Measurements from ENCODE around the gene SORD. TPM values are rescaled to one million over a fixed set of nuclear protein-coding genes. Genes with fewer than 3 reads are reported as not detected.
"Not testable (repeated sequence)": the region's sequence is repeated elsewhere in the genome, so short reads cannot be mapped to it uniquely, and the experiment has no call there.

SORD gene
- total RNA-seq, 1 donor from 2014 or later: 32.6 TPM

DNA sequence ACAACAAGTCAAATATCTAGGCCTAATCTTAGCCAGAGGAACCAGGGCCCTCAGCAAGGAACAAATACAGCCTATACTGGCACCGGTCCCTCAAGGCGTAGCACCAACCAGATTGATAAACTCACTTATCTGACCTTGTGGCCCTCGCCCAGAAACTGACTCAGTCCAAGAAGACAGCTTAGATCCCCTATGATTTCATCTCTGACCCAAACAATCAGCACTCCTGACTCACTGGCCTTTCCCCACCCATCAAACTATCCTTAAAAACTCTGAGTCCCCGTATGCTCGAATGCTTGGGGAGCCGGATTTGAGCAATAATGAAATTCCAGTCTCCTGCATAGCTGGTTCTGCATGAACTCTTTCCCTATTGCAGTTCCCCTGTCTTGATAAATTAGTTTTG lies 1.6 kb upstream of the SORD start:
- Mint-ChIP-seq H3K27me3 (ENCODE audit: low read depth) (peaks cover 40% of the 10 kb centered on the region), H3K36me3 (no peaks in the 10 kb centered on the region), H3K4me1 (peaks cover 17% of the 10 kb centered on the region), H3K4me3 (peak overlapping the region; percentile 48), H3K9me3 (peaks cover 4% of the 10 kb centered on the region), H3K27ac (peak overlapping the region; percentile 68)
- TF ChIP-seq, protein P1, sequence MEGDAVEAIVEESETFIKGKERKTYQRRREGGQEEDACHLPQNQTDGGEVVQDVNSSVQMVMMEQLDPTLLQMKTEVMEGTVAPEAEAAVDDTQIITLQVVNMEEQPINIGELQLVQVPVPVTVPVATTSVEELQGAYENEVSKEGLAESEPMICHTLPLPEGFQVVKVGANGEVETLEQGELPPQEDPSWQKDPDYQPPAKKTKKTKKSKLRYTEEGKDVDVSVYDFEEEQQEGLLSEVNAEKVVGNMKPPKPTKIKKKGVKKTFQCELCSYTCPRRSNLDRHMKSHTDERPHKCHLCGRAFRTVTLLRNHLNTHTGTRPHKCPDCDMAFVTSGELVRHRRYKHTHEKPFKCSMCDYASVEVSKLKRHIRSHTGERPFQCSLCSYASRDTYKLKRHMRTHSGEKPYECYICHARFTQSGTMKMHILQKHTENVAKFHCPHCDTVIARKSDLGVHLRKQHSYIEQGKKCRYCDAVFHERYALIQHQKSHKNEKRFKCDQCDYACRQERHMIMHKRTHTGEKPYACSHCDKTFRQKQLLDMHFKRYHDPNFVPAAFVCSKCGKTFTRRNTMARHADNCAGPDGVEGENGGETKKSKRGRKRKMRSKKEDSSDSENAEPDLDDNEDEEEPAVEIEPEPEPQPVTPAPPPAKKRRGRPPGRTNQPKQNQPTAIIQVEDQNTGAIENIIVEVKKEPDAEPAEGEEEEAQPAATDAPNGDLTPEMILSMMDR (IDR thresholded peaks at IDR 0.05; ENCODE audit: unreplicated experiment): no peak
- no peak for DNase-seq (ENCODE audit: low spot score in 2 of 2, unreplicated experiment in 2 of 2)

DNA sequence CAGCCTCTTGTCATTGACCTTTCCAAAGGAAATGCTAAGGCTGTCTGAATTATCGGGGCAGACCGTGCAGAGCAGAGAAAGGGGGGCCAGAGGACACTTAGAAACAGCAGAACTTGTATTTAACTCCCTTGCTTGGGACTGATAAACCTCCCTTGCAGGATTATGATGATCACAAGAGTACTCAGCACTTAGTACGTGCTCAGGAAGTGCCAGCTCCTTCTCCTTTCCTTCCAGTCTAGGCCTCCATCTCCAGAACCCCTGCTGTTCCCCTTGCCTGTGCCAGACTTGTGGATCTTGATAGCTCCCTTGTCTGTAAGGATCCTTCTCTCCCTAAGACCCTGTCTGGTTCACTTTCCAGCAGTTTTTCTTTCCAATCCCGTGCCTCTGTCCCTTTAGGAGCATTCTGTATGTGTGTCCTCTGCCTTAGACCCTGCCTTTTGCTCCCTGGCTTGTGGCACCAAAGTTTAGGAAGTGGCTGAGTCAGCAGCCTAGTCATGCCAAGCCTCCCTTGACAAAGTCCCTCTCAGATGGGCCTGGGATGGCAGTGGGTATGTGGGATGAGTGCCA lies 747 bp downstream of the SORD start:
- peaks cover 17% of the 10 kb centered on the region for H3K4me1 Mint-ChIP-seq
- H3K36me3 Mint-ChIP-seq: no peaks in the 10 kb centered on the region
- H3K27me3 Mint-ChIP-seq (ENCODE audit: low read depth): peaks cover 16% of the 10 kb centered on the region
- no peak for DNase-seq (ENCODE audit: low spot score in 2 of 2, unreplicated experiment in 2 of 2)
- H3K9me3 Mint-ChIP-seq: no peaks in the 10 kb centered on the region
- peak overlapping the region; percentile 67 for H3K27ac Mint-ChIP-seq
- TF ChIP-seq, protein P1 (IDR thresholded peaks at IDR 0.05; ENCODE audit: unreplicated experiment): no peak
- H3K4me3 Mint-ChIP-seq: peak overlapping the region; percentile 87

DNA sequence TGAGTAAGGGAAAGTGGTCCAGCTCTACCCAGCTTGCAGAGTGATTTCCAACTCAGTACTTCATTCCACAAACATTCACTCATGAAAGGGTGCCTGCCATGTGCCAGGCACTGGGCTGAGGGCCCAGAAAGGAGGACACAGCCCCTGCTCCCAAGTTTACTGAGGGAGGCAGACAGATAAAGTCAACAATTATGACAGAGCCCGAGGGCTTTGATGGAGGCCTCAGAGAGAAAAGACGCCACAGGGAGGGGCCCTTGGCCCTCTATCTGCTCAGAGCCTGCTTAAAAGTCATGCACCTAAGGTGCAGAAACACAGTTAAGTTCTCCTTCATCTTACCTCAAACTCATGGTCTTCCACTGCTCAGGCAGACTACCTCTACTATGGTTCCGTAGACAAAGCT lies 1.7 kb downstream of the SORD start:
- not testable (repeated sequence) for H3K27ac Mint-ChIP-seq; H3K9me3 Mint-ChIP-seq; DNase-seq (ENCODE audit: low spot score in 2 of 2, unreplicated experiment in 2 of 2); H3K27me3 Mint-ChIP-seq (ENCODE audit: low read depth); H3K4me3 Mint-ChIP-seq; H3K36me3 Mint-ChIP-seq
- peaks cover 17% of the 10 kb centered on the region for H3K4me1 Mint-ChIP-seq

DNA sequence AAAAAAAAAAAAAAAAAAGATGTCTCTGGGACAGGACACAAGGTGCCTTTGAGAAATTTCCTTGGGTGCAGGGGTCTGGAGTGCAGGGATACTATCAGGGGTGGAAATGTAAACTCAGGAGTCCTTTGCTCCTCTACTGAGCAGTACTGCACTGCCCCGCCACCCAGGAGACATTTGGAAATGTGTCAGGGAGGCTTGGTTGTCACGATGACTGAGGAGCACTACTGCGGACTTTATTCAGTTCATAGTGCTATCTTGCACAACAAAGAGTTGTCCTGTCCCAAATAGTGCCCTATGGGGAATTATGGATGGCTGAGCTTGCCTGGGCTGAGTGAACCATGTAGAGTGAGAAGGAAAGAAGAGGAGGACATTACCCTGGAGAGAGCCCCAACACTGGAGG lies 2.6 kb downstream of the SORD start:
- H3K4me3 Mint-ChIP-seq; DNase-seq (ENCODE audit: low spot score in 2 of 2, unreplicated experiment in 2 of 2); H3K27ac Mint-ChIP-seq: not testable (repeated sequence)

DNA sequence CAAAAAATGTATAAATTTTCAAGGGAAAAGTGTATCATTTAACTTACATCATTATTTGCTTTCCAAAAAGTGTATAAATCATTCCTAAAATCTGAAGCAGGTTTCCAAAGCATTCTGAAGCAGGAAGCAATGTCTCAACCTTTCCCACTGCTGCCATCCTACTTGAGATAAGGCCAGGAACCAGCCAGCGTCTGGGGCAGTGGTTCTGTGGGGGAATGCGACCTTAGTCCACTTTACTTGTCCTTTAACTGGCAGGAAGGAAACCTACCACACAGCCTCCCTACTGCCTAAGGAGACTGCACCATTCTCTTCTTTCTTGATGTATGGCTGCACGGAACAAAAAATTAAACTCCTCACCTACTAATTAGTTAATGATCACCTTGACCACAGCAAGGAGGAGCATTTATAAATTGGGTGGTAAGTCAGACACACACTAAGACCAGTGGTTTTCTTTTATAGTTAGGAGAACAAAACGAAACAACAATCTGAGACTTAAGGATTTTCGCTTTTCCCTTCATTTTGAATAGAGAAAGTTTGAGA lies 3.7 kb downstream of the SORD start:
- Mint-ChIP-seq H3K9me3 (peaks cover 5% of the 10 kb centered on the region), H3K27ac (no peak overlapping the region), H3K4me3 (no peak overlapping the region), H3K36me3 (peaks cover 18% of the 10 kb centered on the region), H3K4me1 (peaks cover 12% of the 10 kb centered on the region), H3K27me3 (ENCODE audit: low read depth) (no peaks in the 10 kb centered on the region)
- DNase-seq (ENCODE audit: low spot score in 2 of 2, unreplicated experiment in 2 of 2): no peak
- TF ChIP-seq, protein P1 (IDR thresholded peaks at IDR 0.05; ENCODE audit: unreplicated experiment): no peak

More for the DNA sequence above, 2.6 kb downstream of the SORD start:
- Mint-ChIP-seq H3K36me3 (peaks cover 12% of the 10 kb centered on the region), H3K4me1 (peaks cover 17% of the 10 kb centered on the region)
- H3K27me3 Mint-ChIP-seq (ENCODE audit: low read depth); H3K9me3 Mint-ChIP-seq: not testable (repeated sequence)

DNA sequence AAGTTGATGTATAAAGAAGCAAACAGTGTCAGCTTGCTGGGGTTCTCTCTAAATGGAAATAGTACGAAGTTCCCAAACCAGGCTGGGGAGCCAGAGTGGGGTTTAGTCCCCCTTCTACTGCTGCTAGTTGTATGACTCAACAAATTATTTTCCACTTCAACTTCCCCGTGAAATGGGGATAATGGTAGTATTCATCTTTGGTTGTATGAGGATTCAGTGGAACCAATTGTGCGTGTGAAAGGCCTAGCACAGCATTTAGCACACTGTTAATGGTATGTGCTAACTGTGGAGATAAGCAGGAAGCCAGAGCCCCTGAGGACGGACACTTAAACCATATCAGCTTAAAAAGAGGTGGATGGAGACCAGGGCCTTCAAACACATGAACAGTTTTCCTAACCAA lies 4.2 kb downstream of the SORD start:
- H3K9me3 Mint-ChIP-seq: peaks cover 5% of the 10 kb centered on the region
- DNase-seq (ENCODE audit: low spot score in 2 of 2, unreplicated experiment in 2 of 2): no peak
- peaks cover 18% of the 10 kb centered on the region for H3K36me3 Mint-ChIP-seq
- H3K4me3 Mint-ChIP-seq: no peak overlapping the region
- no peaks in the 10 kb centered on the region for H3K27me3 Mint-ChIP-seq (ENCODE audit: low read depth)
- TF ChIP-seq, protein P1 (IDR thresholded peaks at IDR 0.05; ENCODE audit: unreplicated experiment): no peak
- H3K27ac Mint-ChIP-seq: no peak overlapping the region
- peaks cover 12% of the 10 kb centered on the region for H3K4me1 Mint-ChIP-seq

All from mesothelial cell of epicardium (in vitro differentiated cells).